Ecto neural progenitor cell (in vitro differentiated cells): ENCODE data around the gene NDC80.

ENCODE experiments used
- DNase-seq: peaks from one replicate; pipeline ENCODE4 v3.0.0-alpha.2; 2018; ENCODE audit warnings: low spot score

Gene NDC80

GRCh38 chr18:2559249-2559648, 12.1 kb upstream of the NDC80 start:
- no peak for DNase-seq

- DNase-seq, result no peak
These were observed 7.0 kb upstream of the NDC80 start for GRCh38 chr18:2564373-2564772.

- DNase-seq, result no peak
These were observed 3.2 kb upstream of the NDC80 start for GRCh38 chr18:2568129-2568528.

- no peak for DNase-seq
These were observed 2.8 kb upstream of the NDC80 start for GRCh38 chr18:2568605-2569004.

GRCh38 chr18:2569338-2570207, 1.8 kb upstream of the NDC80 start:
- no peak for DNase-seq

- no peak for DNase-seq
These were observed 571 bp upstream of the NDC80 start for GRCh38 chr18:2570772-2571199.

GRCh38 chr18:2572171-2572569, 813 bp downstream of the NDC80 start:
- no peak for DNase-seq

- DNase-seq, result no peak
These were observed 1.5 kb downstream of the NDC80 start for GRCh38 chr18:2572892-2573291.

- no peak for DNase-seq
These were observed 2.1 kb downstream of the NDC80 start for GRCh38 chr18:2573408-2573807.

GRCh38 chr18:2587788-2588187, 16.4 kb downstream of the NDC80 start:
- no peak for DNase-seq

GRCh38 chr18:2588666-2589344, 17.4 kb downstream of the NDC80 start:
- no peak for DNase-seq

GRCh38 chr18:2589345-2590068, 18.1 kb downstream of the NDC80 start:
- no peak for DNase-seq

- DNase-seq, result no peak
These were observed 18.9 kb downstream of the NDC80 start for GRCh38 chr18:2590303-2590702.

GRCh38 chr18:2597639-2598038, 26.3 kb downstream of the NDC80 start:
- no peak for DNase-seq

GRCh38 chr18:2602844-2603243, 31.5 kb downstream of the NDC80 start:
- DNase-seq, result no peak

GRCh38 chr18:2606335-2606734, 35.0 kb downstream of the NDC80 start:
- no peak for DNase-seq

- no peak for DNase-seq
These were observed 38.2 kb downstream of the NDC80 start for GRCh38 chr18:2609604-2610003.

GRCh38 chr18:2610549-2610948, 39.2 kb downstream of the NDC80 start:
- DNase-seq, result no peak

GRCh38 chr18:2612996-2613395, 41.6 kb downstream of the NDC80 start:
- DNase-seq, result no peak

GRCh38 chr18:2617401-2617998, 46.1 kb downstream of the NDC80 start:
- DNase-seq, result no peak

GRCh38 chr18:2618009-2618408, 46.7 kb downstream of the NDC80 start:
- DNase-seq, result no peak

GRCh38 chr18:2625217-2625616, 53.9 kb downstream of the NDC80 start:
- DNase-seq, result no peak
